PC-3 (cell line): ENCODE data around the gene FKBP3.

Experiments used
- EZH2 ChIP-seq: fragments of 300-600 bp; sonication (generic); IDR thresholded peaks from one replicate; pipeline ENCODE4 v1.6.1; 2017; ENCODE audit warnings: antibody characterized with exemption, mild to moderate bottlenecking, low read length; ENCODE audit not compliant: unreplicated experiment
- EZH2phosphoT487 ChIP-seq: fragments of 300-600 bp; sonication (generic); IDR thresholded peaks from 2 replicates; pipeline ENCODE4 v1.6.1; 2018; ENCODE audit warnings: mild to moderate bottlenecking, antibody characterized with exemption, low read length, borderline replicate concordance
- TF ChIP-seq, protein P1 (sequence below): fragments of 300-600 bp; sonication (generic); conservative IDR thresholded peaks from 2 replicates; pipeline ENCODE4 v1.5.1; 2017; ENCODE audit warnings: antibody characterized with exemption, low read depth, mild to moderate bottlenecking, low read length

DNA sequence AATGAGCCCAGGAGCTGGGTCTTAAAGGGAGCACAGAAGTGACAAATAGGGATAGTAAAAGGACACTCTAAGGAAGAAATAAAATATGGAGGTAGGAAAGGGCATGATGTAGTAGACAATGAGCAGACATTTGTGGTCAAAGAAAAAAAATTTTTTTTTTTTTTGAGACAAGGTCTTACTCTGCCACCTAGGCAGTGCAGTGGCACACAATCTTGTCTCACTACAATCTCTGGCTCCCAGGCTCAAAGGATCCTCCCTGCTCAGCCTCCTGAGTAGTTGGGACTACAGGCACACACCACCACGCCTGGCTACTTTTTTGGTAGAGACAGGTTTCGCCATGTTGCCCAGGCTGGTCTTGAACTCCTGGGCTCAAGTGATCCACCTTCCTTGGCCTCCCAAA, 8.5 kb downstream of the FKBP3 start:
- no peak for TF ChIP-seq EZH2phosphoT487
- no peak for TF ChIP-seq EZH2
- TF ChIP-seq, protein P1, sequence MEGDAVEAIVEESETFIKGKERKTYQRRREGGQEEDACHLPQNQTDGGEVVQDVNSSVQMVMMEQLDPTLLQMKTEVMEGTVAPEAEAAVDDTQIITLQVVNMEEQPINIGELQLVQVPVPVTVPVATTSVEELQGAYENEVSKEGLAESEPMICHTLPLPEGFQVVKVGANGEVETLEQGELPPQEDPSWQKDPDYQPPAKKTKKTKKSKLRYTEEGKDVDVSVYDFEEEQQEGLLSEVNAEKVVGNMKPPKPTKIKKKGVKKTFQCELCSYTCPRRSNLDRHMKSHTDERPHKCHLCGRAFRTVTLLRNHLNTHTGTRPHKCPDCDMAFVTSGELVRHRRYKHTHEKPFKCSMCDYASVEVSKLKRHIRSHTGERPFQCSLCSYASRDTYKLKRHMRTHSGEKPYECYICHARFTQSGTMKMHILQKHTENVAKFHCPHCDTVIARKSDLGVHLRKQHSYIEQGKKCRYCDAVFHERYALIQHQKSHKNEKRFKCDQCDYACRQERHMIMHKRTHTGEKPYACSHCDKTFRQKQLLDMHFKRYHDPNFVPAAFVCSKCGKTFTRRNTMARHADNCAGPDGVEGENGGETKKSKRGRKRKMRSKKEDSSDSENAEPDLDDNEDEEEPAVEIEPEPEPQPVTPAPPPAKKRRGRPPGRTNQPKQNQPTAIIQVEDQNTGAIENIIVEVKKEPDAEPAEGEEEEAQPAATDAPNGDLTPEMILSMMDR: no peak
